ENCODE data around the gene RNF212.

Gene RNF212

GRCh38 chr4:1028574-1029220, 84.7 kb downstream of the RNF212 start:
- DNase-seq (ENCODE audit: low read depth): no peak
- no peak overlapping the region for H3K9ac ChIP-seq (ENCODE audit: low read length)

GRCh38 chr4:1027915-1028238, 85.5 kb downstream of the RNF212 start:
- Histone ChIP-seq H3K9me3 (ENCODE audit: control insufficient read depth, low read length) (no peaks in the 10 kb centered on the region), H3K4me3 (ENCODE audit: low read length) (no peak overlapping the region), H3K9ac (ENCODE audit: low read length) (no peak overlapping the region), H3K27me3 (replicated peaks; ENCODE audit: control insufficient read depth, insufficient read depth, low read length) (no peaks in the 10 kb centered on the region), H3K4me1 (ENCODE audit: control insufficient read depth, insufficient read depth, low read length) (peaks cover 8% of the 10 kb centered on the region), H3K36me3 (ENCODE audit: control insufficient read depth, insufficient read depth, low read length, severe bottlenecking) (peaks cover 21% of the 10 kb centered on the region)
- no peak for DNase-seq (ENCODE audit: low read depth)

More at GRCh38 chr4:1028574-1029220, 84.7 kb downstream of the RNF212 start:
- H3K27me3 ChIP-seq (replicated peaks; ENCODE audit: control insufficient read depth, insufficient read depth, low read length): no peaks in the 10 kb centered on the region
- H3K4me1 ChIP-seq (ENCODE audit: control insufficient read depth, insufficient read depth, low read length): peaks cover 17% of the 10 kb centered on the region
- no peaks in the 10 kb centered on the region for H3K9me3 ChIP-seq (ENCODE audit: control insufficient read depth, low read length)
- no peak overlapping the region for H3K4me3 ChIP-seq (ENCODE audit: low read length)
- H3K36me3 ChIP-seq (ENCODE audit: control insufficient read depth, insufficient read depth, low read length, severe bottlenecking): peaks cover 21% of the 10 kb centered on the region

DNA sequence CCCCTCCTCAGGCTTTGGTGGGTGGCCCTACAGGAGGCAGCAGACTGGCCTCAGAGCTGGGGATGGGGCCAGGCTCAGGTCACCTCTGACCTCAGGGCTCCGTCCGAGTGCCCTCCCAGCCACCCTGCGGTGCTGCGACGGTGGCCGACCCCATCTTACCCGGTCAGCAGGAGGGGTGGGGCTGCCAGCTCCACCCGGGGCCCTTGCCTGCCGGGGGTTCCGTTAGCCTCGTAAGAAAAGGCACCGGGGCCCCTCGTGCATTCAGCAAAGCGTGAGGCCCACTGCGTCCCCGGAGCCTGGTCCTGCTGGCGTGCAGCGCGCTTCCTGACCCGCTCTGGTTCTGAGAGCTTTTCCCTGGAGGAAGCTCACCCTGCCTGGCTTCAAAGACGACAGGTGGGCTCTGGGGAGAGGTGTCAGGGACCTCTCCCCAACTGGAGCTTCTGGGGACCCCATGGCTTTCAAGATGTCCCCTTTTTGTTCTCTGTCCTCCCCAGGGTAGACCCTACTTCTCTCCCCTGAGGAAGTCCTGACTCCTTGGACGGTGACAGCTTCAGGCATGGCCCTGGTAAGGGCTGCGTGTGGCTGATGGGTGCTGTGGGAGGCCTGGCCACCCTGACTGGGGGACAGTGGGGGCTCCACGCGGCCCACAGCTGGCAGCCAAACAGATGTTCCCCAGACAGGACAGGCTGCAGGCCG, 86.0 kb downstream of the RNF212 start:
- H3K9me3 ChIP-seq (ENCODE audit: control insufficient read depth, low read length): no peaks in the 10 kb centered on the region
- H3K27me3 ChIP-seq (replicated peaks; ENCODE audit: control insufficient read depth, insufficient read depth, low read length): no peaks in the 10 kb centered on the region
- H3K4me1 ChIP-seq (ENCODE audit: control insufficient read depth, insufficient read depth, low read length): peaks cover 7% of the 10 kb centered on the region

GRCh38 chr4:1026115-1026514, 87.2 kb downstream of the RNF212 start:
- DNase-seq (ENCODE audit: low read depth): no peak
- H3K9me3 ChIP-seq (ENCODE audit: control insufficient read depth, low read length): no peaks in the 10 kb centered on the region
- peaks cover 7% of the 10 kb centered on the region for H3K4me1 ChIP-seq (ENCODE audit: control insufficient read depth, insufficient read depth, low read length)

More for the DNA sequence above, 86.0 kb downstream of the RNF212 start:
- Histone ChIP-seq H3K36me3 (ENCODE audit: control insufficient read depth, insufficient read depth, low read length, severe bottlenecking) (peaks cover 21% of the 10 kb centered on the region), H3K4me3 (ENCODE audit: low read length) (no peak overlapping the region), H3K9ac (ENCODE audit: low read length) (no peak overlapping the region)
- DNase-seq (ENCODE audit: low read depth): no peak

GRCh38 chr4:1024882-1025545, 88.3 kb downstream of the RNF212 start:
- H3K9me3 ChIP-seq (ENCODE audit: control insufficient read depth, low read length): no peaks in the 10 kb centered on the region
- H3K27me3 ChIP-seq (replicated peaks; ENCODE audit: control insufficient read depth, insufficient read depth, low read length): no peaks in the 10 kb centered on the region
- no peak overlapping the region for H3K9ac ChIP-seq (ENCODE audit: low read length)
- DNase-seq (ENCODE audit: low read depth): no peak
- no peak overlapping the region for H3K4me3 ChIP-seq (ENCODE audit: low read length)
- peaks cover 6% of the 10 kb centered on the region for H3K4me1 ChIP-seq (ENCODE audit: control insufficient read depth, insufficient read depth, low read length)
- H3K36me3 ChIP-seq (ENCODE audit: control insufficient read depth, insufficient read depth, low read length, severe bottlenecking): peaks cover 21% of the 10 kb centered on the region

More at GRCh38 chr4:1026115-1026514, 87.2 kb downstream of the RNF212 start:
- Histone ChIP-seq H3K4me3 (ENCODE audit: low read length) (no peak overlapping the region), H3K9ac (ENCODE audit: low read length) (no peak overlapping the region), H3K36me3 (ENCODE audit: control insufficient read depth, insufficient read depth, low read length, severe bottlenecking) (peaks cover 21% of the 10 kb centered on the region), H3K27me3 (replicated peaks; ENCODE audit: control insufficient read depth, insufficient read depth, low read length) (no peaks in the 10 kb centered on the region)

GRCh38 chr4:1023895-1024740, 89.2 kb downstream of the RNF212 start:
- Histone ChIP-seq H3K9me3 (ENCODE audit: control insufficient read depth, low read length) (no peaks in the 10 kb centered on the region), H3K27me3 (replicated peaks; ENCODE audit: control insufficient read depth, insufficient read depth, low read length) (no peaks in the 10 kb centered on the region), H3K4me1 (ENCODE audit: control insufficient read depth, insufficient read depth, low read length) (peaks cover 4% of the 10 kb centered on the region), H3K36me3 (ENCODE audit: control insufficient read depth, insufficient read depth, low read length, severe bottlenecking) (peaks cover 21% of the 10 kb centered on the region), H3K9ac (ENCODE audit: low read length) (no peak overlapping the region), H3K4me3 (ENCODE audit: low read length) (no peak overlapping the region)
- DNase-seq (ENCODE audit: low read depth): no peak

DNA sequence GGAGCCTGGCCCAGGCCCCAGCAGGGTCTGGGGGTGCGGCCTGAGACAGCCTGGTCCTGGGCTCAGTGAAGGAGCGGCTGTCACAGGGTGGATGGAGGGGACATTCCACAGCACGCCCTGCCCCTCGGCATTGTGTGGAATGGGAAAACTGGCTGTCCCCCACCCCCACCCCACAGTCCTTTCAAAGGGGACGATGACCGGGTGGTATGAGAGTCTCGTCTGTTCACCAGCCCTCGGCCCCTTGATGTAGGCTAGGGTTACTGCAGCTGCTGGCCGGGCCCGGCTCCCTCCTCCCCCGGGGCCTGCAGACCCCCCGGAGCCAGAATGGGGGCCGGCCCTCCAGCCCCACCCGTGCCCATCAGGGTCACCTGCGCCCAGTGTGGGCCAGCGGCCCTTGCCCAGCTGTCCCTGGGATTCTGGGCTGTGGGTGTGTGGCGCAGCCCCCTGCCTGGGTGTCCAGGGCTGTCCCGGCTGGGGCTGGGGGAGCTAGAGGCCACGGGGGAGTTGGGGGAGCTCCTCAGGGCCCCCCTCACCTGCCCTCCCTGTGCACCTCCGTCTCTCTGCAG, 90.2 kb downstream of the RNF212 start:
- H3K36me3 ChIP-seq (ENCODE audit: control insufficient read depth, insufficient read depth, low read length, severe bottlenecking): peaks cover 21% of the 10 kb centered on the region
- peaks cover 4% of the 10 kb centered on the region for H3K4me1 ChIP-seq (ENCODE audit: control insufficient read depth, insufficient read depth, low read length)
- no peaks in the 10 kb centered on the region for H3K9me3 ChIP-seq (ENCODE audit: control insufficient read depth, low read length)
- H3K4me3 ChIP-seq (ENCODE audit: low read length): no peak overlapping the region
- no peak overlapping the region for H3K9ac ChIP-seq (ENCODE audit: low read length)
- H3K27me3 ChIP-seq (replicated peaks; ENCODE audit: control insufficient read depth, insufficient read depth, low read length): no peaks in the 10 kb centered on the region
- DNase-seq (ENCODE audit: low read depth): no peak

DNA sequence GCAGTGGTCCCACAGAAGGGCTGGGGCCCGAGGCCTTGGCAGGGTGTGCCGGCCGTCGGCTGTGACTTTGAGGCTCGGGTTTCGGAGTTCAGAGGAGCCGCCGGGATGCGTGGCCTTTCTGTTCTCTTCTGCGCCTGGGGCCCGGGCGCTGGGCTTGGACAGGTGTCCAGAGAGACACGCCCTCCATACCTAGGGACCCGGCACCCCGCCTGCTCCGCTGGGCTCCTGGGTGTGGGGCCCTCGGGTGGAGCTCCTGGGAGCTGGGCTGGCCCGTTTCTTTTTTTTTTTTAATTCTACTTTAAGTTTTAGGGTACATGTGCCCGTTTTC, 90.7 kb downstream of the RNF212 start:
- H3K27me3 ChIP-seq (replicated peaks; ENCODE audit: control insufficient read depth, insufficient read depth, low read length): no peaks in the 10 kb centered on the region
- peaks cover 3% of the 10 kb centered on the region for H3K4me1 ChIP-seq (ENCODE audit: control insufficient read depth, insufficient read depth, low read length)
- peaks cover 21% of the 10 kb centered on the region for H3K36me3 ChIP-seq (ENCODE audit: control insufficient read depth, insufficient read depth, low read length, severe bottlenecking)
- no peaks in the 10 kb centered on the region for H3K9me3 ChIP-seq (ENCODE audit: control insufficient read depth, low read length)
- no peak overlapping the region for H3K9ac ChIP-seq (ENCODE audit: low read length)
- DNase-seq (ENCODE audit: low read depth): no peak
- H3K4me3 ChIP-seq (ENCODE audit: low read length): no peak overlapping the region

- no peak for DNase-seq (ENCODE audit: low read depth)
- no peak overlapping the region for H3K9ac ChIP-seq (ENCODE audit: low read length)
- H3K9me3 ChIP-seq (ENCODE audit: control insufficient read depth, low read length): no peaks in the 10 kb centered on the region
- no peaks in the 10 kb centered on the region for H3K4me1 ChIP-seq (ENCODE audit: control insufficient read depth, insufficient read depth, low read length)
- no peak overlapping the region for H3K4me3 ChIP-seq (ENCODE audit: low read length)
- H3K36me3 ChIP-seq (ENCODE audit: control insufficient read depth, insufficient read depth, low read length, severe bottlenecking): peaks cover 21% of the 10 kb centered on the region
- H3K27me3 ChIP-seq (replicated peaks; ENCODE audit: control insufficient read depth, insufficient read depth, low read length): no peaks in the 10 kb centered on the region
Measured at GRCh38 chr4:1022051-1022738, 91.2 kb downstream of the RNF212 start.

Measured in adipocyte (in vitro differentiated cells).